H9 (cell line): Measurements from ENCODE around the gene RRBP1. TPM values are rescaled to one million over a fixed set of nuclear protein-coding genes. Genes with fewer than 3 reads are reported as not detected.

Source experiments
- DNase-seq: peaks from one replicate; pipeline ENCODE4 v3.0.0-alpha.2; 2017
- H2AFZ ChIP-seq: one replicate; pipeline ENCODE4 v1.6.1; 2013; ENCODE audit warnings: mild to moderate bottlenecking, low read length, control low read depth, moderate library complexity
- H2AK5ac ChIP-seq: 2 replicates; pipeline ENCODE4 v1.6.1; 2013; ENCODE audit warnings: low read length, control low read depth, mixed read lengths; ENCODE audit not compliant: insufficient read length
- H2BK120ac ChIP-seq: one replicate; pipeline ENCODE4 v1.6.1; 2013; ENCODE audit warnings: low read depth, mild to moderate bottlenecking, low read length, control low read depth, inconsistent platforms; ENCODE audit not compliant: poor library complexity, severe bottlenecking
- H2BK12ac ChIP-seq: 2 replicates; pipeline ENCODE4 v1.6.1; 2013; ENCODE audit warnings: low read length, control low read depth, mixed read lengths, low read depth; ENCODE audit not compliant: insufficient read length
- H2BK15ac ChIP-seq: 2 replicates; pipeline ENCODE4 v1.6.1; 2013; ENCODE audit warnings: low read depth, low read length, control low read depth
- H2BK20ac ChIP-seq: one replicate; pipeline ENCODE4 v1.6.1; 2013; ENCODE audit warnings: low read depth, mild to moderate bottlenecking, low read length, control low read depth, inconsistent platforms; ENCODE audit not compliant: poor library complexity, severe bottlenecking
- H2BK5ac ChIP-seq: 2 replicates; pipeline ENCODE4 v1.6.1; 2013; ENCODE audit warnings: low read length, control low read depth, mixed read lengths; ENCODE audit not compliant: insufficient read length
- H3K14ac ChIP-seq: 2 replicates; pipeline ENCODE4 v1.6.1; 2013; ENCODE audit warnings: low read length, control low read depth; ENCODE audit not compliant: insufficient read depth
- H3K18ac ChIP-seq: 2 replicates; pipeline ENCODE4 v1.6.1; 2013; ENCODE audit warnings: low read depth, mild to moderate bottlenecking, mixed read lengths, low read length, control low read depth; ENCODE audit not compliant: insufficient read length
- H3K23ac ChIP-seq: 2 replicates; pipeline ENCODE4 v1.6.1; 2013; ENCODE audit warnings: low read length, control low read depth, mixed read lengths, low read depth; ENCODE audit not compliant: insufficient read length
- H3K23me2 ChIP-seq: 2 replicates; pipeline ENCODE4 v1.6.1; 2013; ENCODE audit warnings: low read depth, mild to moderate bottlenecking, mixed read lengths, low read length, control low read depth; ENCODE audit not compliant: insufficient read length, poor library complexity, severe bottlenecking
- H3K27ac ChIP-seq: 2 replicates; pipeline ENCODE4 v1.5.1; 2013; ENCODE audit warnings: low read length, control low read depth, mixed read lengths, low read depth; ENCODE audit not compliant: insufficient read length
- H3K27me3 ChIP-seq: 2 replicates; pipeline ENCODE4 v1.6.1; 2013; ENCODE audit warnings: low read length, control low read depth, inconsistent platforms; ENCODE audit not compliant: insufficient read depth
- H3K4ac ChIP-seq: 2 replicates; pipeline ENCODE4 v1.6.1; 2013; ENCODE audit warnings: low read depth, mild to moderate bottlenecking, control low read depth, inconsistent platforms, low read length, moderate library complexity
- H3K4me1 ChIP-seq: 2 replicates; pipeline ENCODE4 v1.6.1; 2013; ENCODE audit warnings: low read length, control low read depth, inconsistent platforms; ENCODE audit not compliant: insufficient read depth
- H3K4me2 ChIP-seq: 2 replicates; pipeline ENCODE4 v1.6.1; 2013; ENCODE audit warnings: low read length, control low read depth, mixed read lengths; ENCODE audit not compliant: insufficient read length, insufficient read depth
- H3K56ac ChIP-seq: 2 replicates; pipeline ENCODE4 v1.6.1; 2013; ENCODE audit warnings: low read depth, mild to moderate bottlenecking, mixed read lengths, low read length, control low read depth; ENCODE audit not compliant: insufficient read length
- H3K79me1 ChIP-seq: 2 replicates; pipeline ENCODE4 v1.6.1; 2013; ENCODE audit warnings: low read depth, mild to moderate bottlenecking, moderate library complexity, low read length, control low read depth, inconsistent platforms; ENCODE audit not compliant: insufficient read depth, poor library complexity, severe bottlenecking
- H3K79me2 ChIP-seq: 2 replicates; pipeline ENCODE4 v1.6.1; 2013; ENCODE audit warnings: low read length, control low read depth, inconsistent platforms; ENCODE audit not compliant: insufficient read depth
- H3K9ac ChIP-seq: 2 replicates; pipeline ENCODE4 v1.6.1; 2013; ENCODE audit warnings: low read length, control low read depth, mixed read lengths; ENCODE audit not compliant: insufficient read length; ENCODE audit errors: extremely low read depth
- H3K9me3 ChIP-seq: one replicate; pipeline ENCODE4 v1.6.1; 2013; ENCODE audit warnings: low read depth, low read length, inconsistent platforms; ENCODE audit not compliant: control insufficient read depth
- H3T11ph ChIP-seq: one replicate; pipeline ENCODE4 v1.6.1; 2013; ENCODE audit warnings: mild to moderate bottlenecking, low read length, control low read depth, inconsistent platforms
- H4K20me1 ChIP-seq: one replicate; pipeline ENCODE4 v1.6.1; 2013; ENCODE audit not compliant: control insufficient read depth, insufficient read length, insufficient read depth
- H4K5ac ChIP-seq: 2 replicates; pipeline ENCODE4 v1.6.1; 2013; ENCODE audit warnings: low read depth, mild to moderate bottlenecking, mixed read lengths, low read length, control low read depth; ENCODE audit not compliant: insufficient read length
- H4K8ac ChIP-seq: replicated peaks from 2 replicates; pipeline ENCODE4 v1.6.1; 2013; ENCODE audit warnings: low read length, control low read depth, mixed read lengths, low read depth; ENCODE audit not compliant: insufficient read length
- H4K91ac ChIP-seq: 2 replicates; pipeline ENCODE4 v1.6.1; 2013; ENCODE audit warnings: low read depth, mild to moderate bottlenecking, moderate library complexity, mixed read lengths, low read length, control low read depth; ENCODE audit not compliant: insufficient read length
- H3K27ac Mint-ChIP-seq, 3 experiments: 2 replicates in 2 of 3; 3 replicates in 1 of 3; pipeline ENCODE4 v1.8.0; 2020 to 2021; ENCODE audit warnings: mixed read lengths in 3 of 3, mild to moderate bottlenecking in 1 of 3, moderate library complexity in 1 of 3
- H3K27me3 Mint-ChIP-seq: 2 replicates; pipeline ENCODE4 v1.8.0; 2021; ENCODE audit warnings: low read depth, mild to moderate bottlenecking, moderate library complexity, mixed read lengths
- H3K36me3 Mint-ChIP-seq, 3 experiments: 2 replicates in 2 of 3; 3 replicates in 1 of 3; pipeline ENCODE4 v1.8.0; 2020 to 2021; ENCODE audit warnings: low read depth in 3 of 3, mixed read lengths in 3 of 3; ENCODE audit not compliant: insufficient read depth in 1 of 3
- H3K4me1 Mint-ChIP-seq, 2 experiments: 2 replicates each; pipeline ENCODE4 v1.8.0; 2020; ENCODE audit warnings: mixed read lengths in 2 of 2
- H3K4me3 Mint-ChIP-seq, 2 experiments: 2 replicates in 1 of 2; 3 replicates in 1 of 2; pipeline ENCODE4 v1.8.0; 2020 to 2021; ENCODE audit warnings: mild to moderate bottlenecking in 2 of 2, mixed read lengths in 2 of 2, moderate library complexity in 1 of 2
- H3K9me3 Mint-ChIP-seq, 2 experiments: 2 replicates in 1 of 2; 3 replicates in 1 of 2; pipeline ENCODE4 v1.8.0; 2020; ENCODE audit warnings: mild to moderate bottlenecking in 2 of 2, mixed read lengths in 2 of 2, moderate library complexity in 1 of 2
- CTCF ChIP-seq: fragments of 200-600 bp; sonication (generic); conservative IDR thresholded peaks from 3 replicates; pipeline ENCODE4 v1.8.0; 2021; ENCODE audit warnings: antibody characterized with exemption, mild to moderate bottlenecking
- WGBS: extraction: QIAGEN DNeasy Blood & Tissue Kit; methylation state at CpG from one replicate; pipeline ENCODE4 v1.1.7; 2013; ENCODE audit warnings: missing lambda C conversion rate, low lambda C conversion rate, mixed read lengths; ENCODE audit not compliant: insufficient read length; ENCODE audit errors: extremely low coverage; 5-methylcytosine and 5-hydroxymethylcytosine counted together
- total RNA-seq: library from RNA; stranded (reverse); gene quantifications from 2 replicates; pipeline ENCODE4 v1.2.1, GENCODE V29; 2021

The RRBP1 gene
- total RNA-seq, 1 experiment from 2014 or later: 97.8 TPM

GRCh38 chr20:17615645-17616479 lies 66.2 kb downstream of the RRBP1 start:
- H2AFZ ChIP-seq: no peak overlapping the region
- no peak overlapping the region for H2BK120ac ChIP-seq
- no peaks in the 10 kb centered on the region for H3K79me1 ChIP-seq
- H3K4me1 Mint-ChIP-seq: peaks cover 7 to 14% of the 10 kb centered on the region in 2 experiments
- no peaks in the 10 kb centered on the region; the same call in 1 of the 2 replicates for H3K27me3 Mint-ChIP-seq
- no peak overlapping the region for H3K27ac ChIP-seq
- H2AK5ac ChIP-seq: no peak overlapping the region
- no peaks in the 10 kb centered on the region for H3K9me3 Mint-ChIP-seq
- no peak overlapping the region for H3T11ph ChIP-seq
- H2BK15ac ChIP-seq: no peak overlapping the region
- no peaks in the 10 kb centered on the region for H3K4me1 ChIP-seq
- no peak overlapping the region for H3K4me2 ChIP-seq
- H3K23ac ChIP-seq: no peak overlapping the region
- no peak overlapping the region for H2BK12ac ChIP-seq
- H3K9me3 ChIP-seq: no peaks in the 10 kb centered on the region
- H3K9ac ChIP-seq: no peak overlapping the region
- no peak for DNase-seq
- no peak overlapping the region for H3K56ac ChIP-seq
- no peak overlapping the region for H4K8ac ChIP-seq
- no peak overlapping the region for H3K18ac ChIP-seq
- H4K5ac ChIP-seq: no peak overlapping the region
- no peaks in the 10 kb centered on the region for H4K20me1 ChIP-seq
- no peak overlapping the region for H3K4me3 Mint-ChIP-seq
- H3K23me2 ChIP-seq: no peaks in the 10 kb centered on the region
- TF ChIP-seq CTCF: no peak
- no peak overlapping the region for H3K14ac ChIP-seq
- H3K36me3 Mint-ChIP-seq: peaks cover 11 to 44% (median 38%) of the 10 kb centered on the region in 3 experiments; a peak in 6 of 7 replicates
- no peak overlapping the region for H3K27ac Mint-ChIP-seq
- H2BK20ac ChIP-seq: no peak overlapping the region
- no peaks in the 10 kb centered on the region for H3K79me2 ChIP-seq
- WGBS: no CpG with 5 or more reads among the region's 22 CpGs
- no peak overlapping the region for H4K91ac ChIP-seq
- H3K27me3 ChIP-seq: no peaks in the 10 kb centered on the region
- no peak overlapping the region for H3K4ac ChIP-seq
- H2BK5ac ChIP-seq: no peak overlapping the region
